Left renal pelvis (tissue), 4 donors: ENCODE data around the gene FARP1. TPM values are rescaled to one million over a fixed set of nuclear protein-coding genes. Genes with fewer than 3 reads are reported as not detected.

Experiments
- DNase-seq, 4 donors: peaks; one replicate each; pipeline ENCODE4 v3.0.0-alpha.2; 2013; ENCODE audit warnings: low read depth in 4 of 4, low spot score in 3 of 4
- polyA plus RNA-seq, 4 donors: library from polyadenylated mRNA; unstranded; fragments of 120-200 nt; gene quantifications; one replicate each; pipeline ENCODE4 v1.2.1, GENCODE V29; 2013; ENCODE audit not compliant: insufficient read length in 4 of 4

FARP1 gene
- polyA plus RNA-seq, 4 donors = 66.1 to 307 (median 241) TPM

DNA sequence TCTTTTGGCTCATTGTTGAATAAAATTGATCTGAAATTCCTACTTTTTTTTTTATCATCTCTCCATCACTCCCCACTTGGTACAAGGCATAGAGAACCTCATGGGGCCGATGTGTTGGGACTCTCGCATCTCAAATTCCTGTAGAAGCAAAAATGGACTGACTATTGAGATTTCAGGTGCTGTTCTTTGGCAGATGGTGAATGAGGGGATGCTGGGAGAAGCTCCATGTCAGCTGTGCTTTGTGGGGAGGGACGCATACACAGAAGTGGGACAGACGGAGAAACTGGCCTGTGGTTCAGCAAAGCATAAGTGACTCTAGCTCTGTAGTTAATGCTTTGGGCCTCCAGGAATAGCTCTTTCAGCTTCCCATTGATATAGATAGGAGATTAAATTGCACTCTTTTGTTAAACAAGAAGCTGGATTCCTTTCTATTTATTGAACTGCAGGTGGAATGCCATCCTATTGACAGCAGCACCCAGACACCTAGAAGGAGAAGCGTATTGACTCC is 228.7 kb downstream of the FARP1 start:
- DNase-seq = no peak

GRCh38 chr13:98372876-98373275 is 230.0 kb downstream of the FARP1 start:
- peak in 3 of 4 donors; percentile 62 to 77 (median 68) for DNase-seq

DNA sequence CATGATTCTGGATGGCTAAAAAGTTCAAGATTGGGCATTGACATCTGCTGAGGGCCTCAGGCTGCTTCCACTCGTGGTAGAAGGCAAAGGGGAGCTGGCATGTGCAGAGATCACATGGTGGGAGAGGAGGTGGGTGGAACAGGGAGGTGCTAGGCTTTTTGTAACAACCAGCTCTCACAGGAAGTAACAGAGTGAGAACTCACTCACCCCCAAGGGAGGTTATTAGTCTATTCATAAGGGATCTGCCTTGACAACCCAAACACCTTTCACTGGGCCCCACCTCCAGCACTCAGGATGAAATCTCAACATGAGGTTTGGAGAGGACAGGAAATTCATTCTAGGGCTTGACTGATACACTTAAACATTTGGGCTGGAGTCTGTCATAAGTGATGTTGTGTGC is 231.9 kb downstream of the FARP1 start:
- DNase-seq = no peak

DNA sequence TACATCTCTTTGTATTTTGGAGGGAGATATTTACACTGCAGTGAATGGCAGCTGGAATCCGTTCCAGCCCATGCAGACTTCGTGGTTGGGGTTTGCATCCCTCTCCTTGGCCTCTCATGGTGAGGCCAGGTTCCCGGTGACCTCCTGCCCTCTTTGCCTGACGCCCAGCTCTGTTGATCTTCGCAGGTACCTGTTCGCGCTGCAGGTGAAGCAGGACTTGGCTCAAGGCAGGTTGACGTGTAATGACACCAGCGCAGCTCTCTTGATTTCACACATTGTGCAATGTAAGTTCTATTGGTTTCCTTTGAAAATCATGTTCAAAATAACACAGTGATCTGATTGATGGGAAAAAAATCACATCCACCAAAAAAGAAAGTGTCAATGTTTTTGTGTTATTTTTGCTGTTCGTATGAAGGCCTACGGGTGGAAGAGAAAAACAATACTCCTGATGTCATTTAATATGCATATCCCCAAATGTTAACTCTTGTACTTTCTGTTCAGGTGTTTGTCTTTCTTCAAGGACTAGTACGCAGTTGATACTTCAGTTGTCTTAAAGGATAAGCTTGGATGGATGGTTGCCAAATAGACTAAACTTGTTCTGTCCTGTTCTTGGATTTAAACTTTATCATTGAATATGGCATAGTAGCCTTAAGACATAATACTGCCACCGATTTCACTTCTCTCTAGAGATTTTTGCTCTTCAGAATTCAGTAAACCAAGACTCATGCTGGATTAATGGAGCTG is 234.9 kb downstream of the FARP1 start:
- no peak for DNase-seq

GRCh38 chr13:98384739-98385138 is 241.8 kb downstream of the FARP1 start:
- no peak for DNase-seq

GRCh38 chr13:98385606-98386005 is 242.7 kb downstream of the FARP1 start:
- no peak for DNase-seq

DNA sequence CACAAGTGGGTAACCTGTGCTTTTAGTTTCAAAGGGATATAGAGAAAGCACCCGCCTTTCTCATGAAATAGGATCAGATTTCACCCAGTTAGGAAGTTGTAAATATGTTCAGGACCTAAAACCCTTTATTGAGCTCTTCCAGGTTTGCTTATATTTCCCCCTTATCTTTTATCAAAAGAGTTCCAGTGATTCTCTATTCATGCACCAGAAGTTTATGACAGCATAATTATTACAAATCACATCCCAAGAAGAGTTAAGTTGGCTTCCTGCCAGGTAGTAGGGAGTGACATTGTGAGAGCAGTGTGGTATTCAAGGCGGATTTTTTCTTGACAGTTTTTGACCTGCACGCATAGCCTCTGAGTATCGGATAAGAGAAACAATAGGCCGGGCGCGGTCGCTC is 243.7 kb downstream of the FARP1 start:
- DNase-seq = no peak

GRCh38 chr13:98389319-98389718 is 246.4 kb downstream of the FARP1 start:
- no peak for DNase-seq

- no peak for DNase-seq
These were observed 247.3 kb downstream of the FARP1 start for GRCh38 chr13:98390086-98390715.

DNA sequence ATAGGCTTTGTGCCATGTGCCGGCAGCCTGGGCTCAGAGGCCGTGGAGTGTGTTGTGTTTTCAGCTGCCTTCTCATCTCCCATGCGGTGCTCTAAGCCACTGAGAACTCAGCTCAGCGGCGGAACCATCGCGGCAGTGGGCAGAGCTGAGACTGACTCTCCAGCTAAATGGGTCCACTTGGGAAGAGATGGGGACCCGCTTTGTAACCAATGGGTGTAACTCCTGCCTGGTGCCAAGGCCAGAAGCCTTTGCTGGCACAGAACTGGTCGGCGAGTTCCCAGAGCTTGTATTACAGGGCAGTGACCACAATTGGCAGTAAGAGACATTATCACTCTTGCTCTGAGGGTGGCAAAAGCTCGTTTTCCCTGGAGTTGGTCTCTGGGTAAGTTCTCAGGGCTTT is 251.0 kb downstream of the FARP1 start:
- no peak for DNase-seq

- no peak for DNase-seq
These were observed 252.1 kb downstream of the FARP1 start for GRCh38 chr13:98394820-98395510.

DNA sequence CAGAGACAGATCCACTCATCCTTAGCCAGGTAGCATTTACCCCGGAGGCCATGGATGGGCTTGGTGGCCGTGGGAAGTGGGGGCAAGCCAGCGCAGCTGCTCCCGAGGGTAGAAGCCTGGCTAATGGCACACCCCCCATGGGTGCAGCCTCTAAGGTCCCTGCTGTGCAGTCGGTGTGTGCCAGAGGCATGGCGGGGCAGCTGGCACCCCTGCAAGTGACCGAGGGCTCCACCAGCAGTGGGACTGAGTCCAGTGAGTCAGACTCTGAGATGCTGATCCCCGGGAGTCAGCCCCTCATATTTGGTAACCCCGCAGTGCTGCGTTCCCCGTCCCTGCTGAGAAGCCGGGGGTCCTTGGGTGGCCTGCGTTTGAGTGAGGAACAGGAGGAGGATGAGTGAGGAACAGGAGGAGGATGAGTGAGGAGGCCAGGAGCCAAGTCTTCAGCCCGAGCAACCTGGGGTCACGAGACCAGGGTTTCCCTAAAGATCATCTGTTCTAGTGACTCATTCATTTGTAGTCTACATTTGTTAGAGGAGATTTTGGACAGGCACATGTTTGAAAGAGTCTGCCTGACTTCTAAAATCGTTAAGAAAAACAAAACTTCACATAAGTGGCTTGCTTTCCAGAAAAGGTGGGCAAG is 253.3 kb downstream of the FARP1 start:
- no peak for DNase-seq

DNA sequence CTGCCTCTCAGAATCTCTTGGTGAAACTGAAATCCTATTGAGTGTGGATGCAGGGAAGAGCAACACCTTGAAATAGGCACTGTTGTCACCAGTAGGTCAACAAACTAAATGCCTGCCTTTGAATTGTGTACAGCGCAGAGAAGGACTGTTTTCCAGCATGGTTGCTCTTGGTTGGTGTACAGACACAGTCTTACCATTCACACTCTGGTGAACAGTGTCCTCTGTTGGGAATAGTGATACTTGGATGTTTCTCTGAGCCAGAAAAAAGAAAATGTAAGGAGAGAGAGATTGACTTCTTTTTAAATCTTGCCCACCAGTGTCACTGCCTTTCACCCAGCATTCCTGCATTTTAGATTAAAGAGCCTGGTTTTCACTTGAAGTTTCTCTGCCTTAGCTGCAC is 254.3 kb downstream of the FARP1 start:
- no peak for DNase-seq

DNA sequence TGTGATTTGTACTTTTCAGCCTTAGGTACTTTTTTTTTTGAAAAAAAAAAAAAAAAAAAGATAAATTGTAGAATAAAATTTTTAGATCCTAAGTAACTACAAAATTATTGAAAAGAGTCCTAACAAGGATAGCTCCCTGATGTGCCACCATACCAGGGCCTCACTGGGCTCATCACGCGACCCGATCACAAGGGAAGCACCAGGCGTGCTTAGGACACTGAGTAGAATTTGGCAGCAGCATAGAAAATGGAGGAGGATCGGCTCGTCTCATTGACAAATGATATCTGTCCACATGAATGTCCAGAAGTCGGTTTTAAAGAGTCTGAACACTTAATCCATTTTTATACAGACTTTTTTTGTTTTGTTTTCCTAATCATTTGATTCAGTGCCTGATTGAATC is 255.0 kb downstream of the FARP1 start:
- DNase-seq = no peak

DNA sequence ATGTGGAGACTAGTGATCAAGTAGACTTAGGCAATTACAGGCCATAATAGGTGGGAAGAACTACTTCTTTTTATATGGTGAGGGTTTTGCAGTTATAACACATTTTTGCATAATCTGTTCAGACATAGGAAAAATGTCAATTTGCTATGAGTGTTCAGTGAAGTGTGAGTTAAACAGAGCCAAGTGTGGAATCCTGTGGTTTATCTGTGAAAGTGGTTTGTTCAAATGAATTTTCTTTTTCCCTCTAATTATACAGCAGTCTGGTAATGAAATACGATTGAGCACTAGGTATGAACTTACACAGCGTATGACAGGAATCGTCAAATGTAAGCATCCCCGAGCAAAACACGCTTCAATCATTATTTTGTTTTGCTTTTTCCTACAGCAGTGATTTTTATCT is 255.7 kb downstream of the FARP1 start:
- DNase-seq = no peak

DNA sequence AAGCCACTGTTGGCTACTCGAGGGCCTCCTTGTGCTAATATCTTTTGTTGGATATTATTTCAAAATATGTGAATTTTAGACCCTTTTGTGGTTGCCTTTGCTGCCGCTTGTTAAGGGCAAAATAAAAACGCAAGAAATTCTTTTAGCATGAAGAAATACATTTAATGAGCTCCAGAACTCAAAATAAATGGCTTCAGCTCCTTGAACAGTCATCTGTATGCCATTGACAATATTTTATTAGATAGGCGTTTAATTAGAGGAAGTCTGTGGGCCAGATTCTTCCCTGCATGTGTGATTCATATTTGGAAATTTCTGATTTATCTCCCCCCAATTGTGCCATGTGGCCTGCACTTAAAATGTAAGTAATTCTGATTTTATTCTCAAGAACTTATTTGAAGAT is 256.9 kb downstream of the FARP1 start:
- DNase-seq = no peak

DNA sequence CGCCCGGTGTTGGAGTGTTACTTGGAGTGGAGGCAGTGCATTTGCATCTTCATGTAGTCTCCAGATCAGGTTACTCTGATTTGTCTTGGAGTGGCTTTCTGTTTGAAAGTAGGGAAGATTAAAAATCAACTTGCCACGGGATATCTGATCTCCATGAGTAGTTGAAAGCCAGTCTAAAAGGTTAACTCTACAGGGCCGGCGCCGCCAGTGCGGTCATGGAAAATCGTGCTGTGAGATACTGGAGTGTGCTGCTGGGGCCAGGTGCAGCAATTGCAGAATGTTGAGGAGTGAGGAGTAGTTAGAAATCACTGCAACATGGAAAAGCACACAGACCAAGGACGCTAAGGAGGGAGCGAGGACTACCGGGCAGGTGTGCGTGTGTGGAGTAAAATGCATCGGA is 259.0 kb downstream of the FARP1 start:
- DNase-seq = no peak

DNA sequence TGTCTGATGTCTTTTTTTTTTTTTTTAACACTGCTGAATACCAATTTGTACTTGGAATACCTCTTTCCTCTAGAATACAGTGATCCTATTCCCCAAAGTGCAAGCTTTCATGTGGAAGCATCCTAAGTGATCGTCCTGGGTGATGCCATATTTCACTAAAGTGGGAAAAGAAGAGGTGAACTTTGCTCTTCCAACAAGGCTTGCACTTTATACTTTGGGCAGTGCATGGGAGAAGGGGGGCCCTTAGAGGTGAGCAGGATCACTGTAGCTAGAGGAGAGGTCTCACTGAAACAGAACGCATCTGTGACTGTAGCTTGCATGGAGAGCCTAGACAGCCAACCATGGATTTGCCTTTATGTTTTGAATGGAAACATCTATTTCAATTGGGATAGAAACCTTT is 260.2 kb downstream of the FARP1 start:
- DNase-seq = no peak

GRCh38 chr13:98405107-98405571 is 262.2 kb downstream of the FARP1 start:
- no peak for DNase-seq

DNA sequence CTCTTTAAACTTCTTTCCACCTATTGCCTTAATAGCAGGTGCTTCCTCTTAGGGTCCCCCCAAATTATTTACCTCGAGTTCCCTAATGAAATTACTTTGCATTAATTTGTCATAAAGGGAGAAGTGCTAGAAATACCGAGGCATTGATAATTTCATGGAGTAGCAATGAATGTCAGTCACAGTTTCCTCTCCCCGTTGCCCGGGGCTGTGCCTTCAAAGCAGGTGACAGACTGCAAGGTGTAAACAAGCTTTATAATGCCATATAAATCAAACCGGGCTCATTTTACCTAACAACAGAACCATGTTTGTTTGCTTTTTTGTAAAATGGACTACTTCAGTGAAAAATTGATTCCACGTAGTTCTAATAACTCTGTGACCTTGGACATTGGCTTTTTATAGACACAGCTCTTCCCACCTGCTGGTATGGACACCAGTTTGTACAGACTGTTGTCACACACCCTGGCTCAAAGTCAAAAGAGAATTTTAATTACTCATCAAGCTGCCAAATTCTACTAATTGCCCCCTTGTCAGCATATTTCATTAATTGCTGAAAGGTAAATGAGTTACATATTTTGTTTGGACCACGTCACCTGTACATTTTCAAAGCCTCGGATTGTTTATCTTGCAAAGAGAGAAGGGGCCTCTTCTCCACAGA is 262.9 kb downstream of the FARP1 start:
- no peak for DNase-seq

GRCh38 chr13:98406427-98406826 is 263.5 kb downstream of the FARP1 start:
- no peak for DNase-seq
